GM06990 (cell line): Measurements from ENCODE around the gene WDR49.

Experiments
- DNase-seq: peaks from one replicate; pipeline ENCODE4 v3.0.0-alpha.2; 2011; ENCODE audit not compliant: insufficient read length; ENCODE audit errors: extremely low read depth
- H3K27me3 ChIP-seq: replicated peaks from 2 replicates; pipeline ENCODE4 v1.6.0; 2011; ENCODE audit warnings: low read length; ENCODE audit not compliant: control insufficient read depth, insufficient read depth
- H3K36me3 ChIP-seq: 2 replicates; pipeline ENCODE4 v1.5.1; 2011; ENCODE audit warnings: low read length; ENCODE audit not compliant: control insufficient read depth, insufficient read depth
- H3K4me3 ChIP-seq: replicated peaks from 2 replicates; pipeline ENCODE4 v1.5.1; 2011; ENCODE audit warnings: low read depth, mild to moderate bottlenecking, control low read depth, low read length
- CTCF ChIP-seq: IDR thresholded peaks from 2 replicates; pipeline ENCODE4 v1.5.1; 2011; ENCODE audit warnings: low read length, control low read depth, mild to moderate bottlenecking, inconsistent platforms; ENCODE audit not compliant: insufficient read depth, poor library complexity, severe bottlenecking

Gene WDR49

DNA sequence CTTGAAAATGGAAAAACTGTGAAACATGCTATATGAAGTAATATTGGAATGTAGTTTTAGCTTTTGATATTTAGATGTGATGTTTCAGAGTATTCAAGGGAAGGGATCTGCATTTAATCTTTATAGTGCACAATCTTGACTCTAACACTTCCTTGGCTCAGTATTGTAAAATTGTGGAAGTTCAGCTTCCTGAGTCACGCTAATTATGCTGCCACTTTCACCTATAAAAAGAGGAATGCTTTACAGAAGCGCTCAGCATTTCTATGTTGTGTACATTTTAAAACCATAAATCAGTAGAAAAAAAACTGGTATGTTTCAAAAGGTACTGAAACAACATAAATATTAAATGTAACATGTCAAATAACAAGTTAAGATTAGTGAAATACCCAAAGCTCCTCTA lies 212.5 kb downstream of the WDR49 start:
- no peak for TF ChIP-seq CTCF
- H3K4me3 ChIP-seq = no peak overlapping the region
- DNase-seq = no peak
- H3K36me3 ChIP-seq = no peaks in the 10 kb centered on the region
- no peaks in the 10 kb centered on the region for H3K27me3 ChIP-seq

- Histone ChIP-seq H3K4me3 (no peak overlapping the region), H3K27me3 (no peaks in the 10 kb centered on the region)
Measured at GRCh38 chr3:167437428-167438139, 216.2 kb downstream of the WDR49 start.

More at GRCh38 chr3:167437428-167438139, 216.2 kb downstream of the WDR49 start:
- no peak for TF ChIP-seq CTCF
- DNase-seq = no peak
- H3K36me3 ChIP-seq = no peaks in the 10 kb centered on the region
